B cell (primary cell): ENCODE measurements around the gene MRPL22. TPM values are rescaled to one million over a fixed set of nuclear protein-coding genes. Genes with fewer than 3 reads are reported as not detected.

Experiments
- ATAC-seq: fragments of 200-7000 bp; cut with Tn5 transposase; one replicate; pipeline ENCODE4 v1.10.0; 2021; ENCODE audit warnings: low read depth, mild to moderate bottlenecking, moderate number of reproducible peaks, moderate library complexity
- CTCF ChIA-PET: fragments of 350-600 bp; sonication (Branson Sonifier 250); formaldehyde crosslinking; loops from one replicate; lab custom pipeline; 2021; ENCODE audit warnings: antibody characterized with exemption, inconsistent platforms; lab: Charles Lee
- POLR2A ChIA-PET: fragments of 350-600 bp; sonication (Branson Sonifier 250); formaldehyde crosslinking; loops from one replicate; lab custom pipeline; 2021; ENCODE audit warnings: antibody characterized with exemption; lab: Charles Lee
- DNase-seq: peaks from one replicate; pipeline ENCODE4 v3.0.0; 2013
- H2AFZ ChIP-seq: 2 replicates; pipeline ENCODE4 v1.6.1; 2012; ENCODE audit warnings: mild to moderate bottlenecking, low read depth, low read length; ENCODE audit not compliant: insufficient read depth, poor library complexity, severe bottlenecking
- H3K27ac ChIP-seq, 2 donors: 1 replicate in 1 of 2; 2 replicates in 1 of 2; pipeline ENCODE4 v1.5.1; 2012 to 2013; ENCODE audit warnings: low read length in 2 of 2, mild to moderate bottlenecking in 2 of 2, moderate library complexity in 1 of 2
- H3K27me3 ChIP-seq, 4 experiments: fragments of 200-600 bp in 1 of 4; sonication (generic) in 1 of 4; replicated peaks in 1 of 4; 1 replicate in 2 of 4; 2 replicates in 2 of 4; pipeline versions ENCODE4 v1.6.1 to v1.7.0; 2013 to 2016; ENCODE audit warnings: low read length in 3 of 4, mild to moderate bottlenecking in 2 of 4, mixed read lengths in 1 of 4, moderate library complexity in 1 of 4; ENCODE audit not compliant: insufficient read depth in 4 of 4, control insufficient read depth in 3 of 4; ENCODE audit errors: control extremely low read depth in 1 of 4
- H3K36me3 ChIP-seq, 2 experiments: replicated peaks in 1 of 2; 1 replicate in 1 of 2; 2 replicates in 1 of 2; pipeline versions ENCODE4 v1.6.1 to v1.7.1; 2013; ENCODE audit warnings: low read length in 1 of 2; ENCODE audit not compliant: insufficient read depth in 2 of 2, control insufficient read depth in 1 of 2; ENCODE audit errors: control extremely low read depth in 1 of 2, extremely low read depth in 1 of 2
- H3K4me1 ChIP-seq, 2 donors: fragments of 200-600 bp in 1 of 2; sonication (generic) in 1 of 2; 1 replicate in 1 of 2; 2 replicates in 1 of 2; pipeline versions ENCODE4 v1.5.1 to v1.6.1; 2013 to 2017; ENCODE audit warnings: low read length in 2 of 2; ENCODE audit not compliant: control insufficient read depth in 2 of 2, insufficient read depth in 2 of 2
- H3K4me2 ChIP-seq: replicated peaks from 2 replicates; pipeline ENCODE3; 2012; ENCODE audit warnings: mild to moderate bottlenecking, low read depth, low read length; ENCODE audit not compliant: poor library complexity, severe bottlenecking
- H3K4me3 ChIP-seq, 5 experiments: fragments of 200-600 bp in 1 of 5; sonication (generic) in 1 of 5; 1 replicate in 3 of 5; 2 replicates in 2 of 5; pipeline versions ENCODE4 v1.5.1 to v1.7.0; 2011 to 2016; ENCODE audit warnings: low read length in 4 of 5, mild to moderate bottlenecking in 4 of 5, low read depth in 2 of 5, control low read depth in 1 of 5, moderate library complexity in 1 of 5; ENCODE audit not compliant: insufficient read depth in 1 of 5; ENCODE audit errors: control extremely low read depth in 1 of 5, extremely low read depth in 1 of 5
- H3K79me2 ChIP-seq: fragments of 200-600 bp; sonication (generic); one replicate; pipeline ENCODE4 v1.6.0; 2016; ENCODE audit warnings: low read length; ENCODE audit not compliant: control insufficient read depth, insufficient read depth
- H3K9ac ChIP-seq: fragments of 200-600 bp; sonication (generic); 2 replicates; pipeline ENCODE4 v1.6.1; 2017; ENCODE audit warnings: mild to moderate bottlenecking, low read length, moderate library complexity
- H3K9me3 ChIP-seq, 3 donors: one replicate each; pipeline versions ENCODE4 v1.6.1 to v1.7.1; 2013; ENCODE audit warnings: low read length in 2 of 3; ENCODE audit not compliant: control insufficient read depth in 2 of 3, insufficient read depth in 1 of 3; ENCODE audit errors: control extremely low read depth in 1 of 3
- H4K20me1 ChIP-seq: 2 replicates; pipeline ENCODE4 v1.6.0; 2012; ENCODE audit warnings: mild to moderate bottlenecking, low read length; ENCODE audit not compliant: insufficient read depth, control insufficient read depth, poor library complexity, severe bottlenecking
- H3K27ac Mint-ChIP-seq: one replicate; pipeline ENCODE4 v1.8.0; 2021; ENCODE audit warnings: mixed read lengths
- H3K27me3 Mint-ChIP-seq: one replicate; pipeline ENCODE4 v1.8.0; 2021; ENCODE audit warnings: mixed read lengths
- H3K4me1 Mint-ChIP-seq: one replicate; pipeline ENCODE4 v1.8.0; 2021; ENCODE audit warnings: mixed read lengths
- H3K4me3 Mint-ChIP-seq: one replicate; pipeline ENCODE4 v1.8.0; 2021; ENCODE audit warnings: mixed read lengths
- H3K9me3 Mint-ChIP-seq: one replicate; pipeline ENCODE4 v1.8.0; 2022; ENCODE audit warnings: mixed read lengths; ENCODE audit not compliant: insufficient read depth
- CTCF ChIP-seq: fragments of 200-600 bp; IDR thresholded peaks from one replicate; pipeline ENCODE4 v1.8.0; 2022; ENCODE audit warnings: antibody characterized with exemption, mild to moderate bottlenecking
- EZH2 ChIP-seq: IDR thresholded peaks from 2 replicates; pipeline ENCODE4 v1.6.1; 2012; ENCODE audit warnings: borderline replicate concordance, low read depth, mild to moderate bottlenecking, moderate library complexity, low read length; ENCODE audit not compliant: insufficient read depth, poor library complexity, severe bottlenecking
- WGBS: methylation state at CpG from one replicate; pipeline ENCODE4 v1.1.5; 2013; ENCODE audit warnings: missing lambda C conversion rate; ENCODE audit not compliant: insufficient coverage; 5-methylcytosine and 5-hydroxymethylcytosine counted together
- intact Hi-C: fragments of 100-400 bp; cut with micrococcal nuclease; formaldehyde crosslinking; loops from one replicate; pipeline ENCODE4 v1.10.0; 2022
- polyA plus RNA-seq: library from polyadenylated mRNA; depleted of rRNA; stranded (reverse); fragments of >200 nt; gene quantifications from 2 replicates; pipeline ENCODE4 v1.2.3, GENCODE V29; 2012
- total RNA-seq, 2 donors: library from RNA; stranded (reverse); fragments of 120-200 nt in 1 of 2; gene quantifications; 1 replicate in 1 of 2; 2 replicates in 1 of 2; pipeline versions ENCODE4 v1.2.3 to v1.2.4, GENCODE V29; 2013 to 2022

MRPL22 gene
- total and polyA plus RNA-seq, 2 donors (not counting 1 experiment from before 2014, with no cell fraction given) = 18.8 to 21.4 TPM

- H3K9me3 Mint-ChIP-seq = no peaks in the 10 kb centered on the region
- Histone ChIP-seq H3K36me3 (no peaks in the 10 kb centered on the region), H4K20me1 (no peaks in the 10 kb centered on the region), H3K9me3 (no peaks in the 10 kb centered on the region), H3K9ac (no peak overlapping the region), H3K4me3 (no peak overlapping the region), H3K27ac (no peak overlapping the region), H2AFZ (no peak overlapping the region), H3K79me2 (no peaks in the 10 kb centered on the region), H3K4me1 (no peaks in the 10 kb centered on the region), H3K4me2 (no peak overlapping the region), H3K27me3 (peaks cover 0 to 3% (median 0%) of the 10 kb centered on the region in 4 experiments)
- WGBS = 64% methylated on average over 2 of the region's 4 CpGs
- intact Hi-C loops = no loop called here
- CTCF ChIA-PET = interaction anchor here (1.1 kb wide), 1 partner anchor 345 kb away, joined by 6 read pairs; no protein-coding TSS in a partner anchor
- peaks cover 1% of the 10 kb centered on the region for H3K4me1 Mint-ChIP-seq
- DNase-seq (no peak), ATAC-seq (no peak)
- no peak overlapping the region for H3K4me3 Mint-ChIP-seq
- TF ChIP-seq EZH2 (no peak), CTCF (no peak)
- H3K27me3 Mint-ChIP-seq = peaks cover 24% of the 10 kb centered on the region
- POLR2A ChIA-PET = no interaction called here
- no peak overlapping the region for H3K27ac Mint-ChIP-seq
Measured at GRCh38 chr5:154995679-154996078, 54.8 kb downstream of the MRPL22 start.

- Mint-ChIP-seq H3K27ac (no peak overlapping the region), H3K4me1 (peaks cover 1% of the 10 kb centered on the region), H3K4me3 (no peak overlapping the region), H3K9me3 (no peaks in the 10 kb centered on the region), H3K27me3 (peaks cover 35% of the 10 kb centered on the region)
- POLR2A ChIA-PET = no interaction called here
- intact Hi-C loops = no loop called here
- no peak overlapping the region for H3K27ac ChIP-seq
- TF ChIP-seq CTCF = no peak
- TF ChIP-seq EZH2 = no peak
- ATAC-seq (no peak), DNase-seq (no peak)
- no peak overlapping the region for H3K9ac ChIP-seq
- WGBS = 0% methylated on average over 3 of the region's 5 CpGs
- H2AFZ ChIP-seq = no peak overlapping the region
- H3K4me3 ChIP-seq = no peak overlapping the region
- H3K9me3 ChIP-seq = no peaks in the 10 kb centered on the region
- peaks cover 0 to 3% (median 1%) of the 10 kb centered on the region in 4 experiments for H3K27me3 ChIP-seq
- no peak overlapping the region for H3K4me2 ChIP-seq
- H3K79me2 ChIP-seq = no peaks in the 10 kb centered on the region
- no peaks in the 10 kb centered on the region for H4K20me1 ChIP-seq
- H3K4me1 ChIP-seq = no peaks in the 10 kb centered on the region
- H3K36me3 ChIP-seq = no peaks in the 10 kb centered on the region
- CTCF ChIA-PET = no interaction called here
Measured at GRCh38 chr5:154997746-154998145, 56.9 kb downstream of the MRPL22 start.
